Measurements from ENCODE around the gene PROCA1.
A peak's percentile ranks its signal among the peaks of the same experiment; 100 is the strongest.

PROCA1 gene, protein sequence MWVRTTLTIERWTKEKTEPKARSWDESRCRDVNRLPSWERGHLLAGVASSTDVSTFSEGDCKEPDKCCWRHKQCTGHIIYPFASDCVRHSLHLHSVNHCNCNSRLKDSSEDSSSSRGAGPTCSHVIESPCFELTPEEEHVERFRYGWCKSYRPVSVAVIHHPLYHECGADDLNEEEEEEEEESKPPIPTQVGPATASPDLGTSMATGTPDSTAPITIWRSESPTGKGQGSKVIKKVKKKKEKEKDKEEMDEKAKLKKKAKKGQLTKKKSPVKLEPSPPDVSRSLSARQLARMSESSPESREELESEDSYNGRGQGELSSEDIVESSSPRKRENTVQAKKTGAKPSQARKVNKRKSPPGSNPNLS

GRCh38 chr17:28711723-28712031, at the start of gene PROCA1:
Gene PROCA1, minus strand, starts transcription at chr17:28711888. Its CDS starts 228 bp downstream, at chr17:28711660.
- DNase-seq (ENCODE audit: insufficient read length, low spot score) (no peak), FAIRE-seq (no peak)

- DNase-seq (ENCODE audit: insufficient read length, low spot score) (no peak), FAIRE-seq (no peak)
Measured at GRCh38 chr17:28760601-28761562, 49.2 kb upstream of the PROCA1 start.

DNA sequence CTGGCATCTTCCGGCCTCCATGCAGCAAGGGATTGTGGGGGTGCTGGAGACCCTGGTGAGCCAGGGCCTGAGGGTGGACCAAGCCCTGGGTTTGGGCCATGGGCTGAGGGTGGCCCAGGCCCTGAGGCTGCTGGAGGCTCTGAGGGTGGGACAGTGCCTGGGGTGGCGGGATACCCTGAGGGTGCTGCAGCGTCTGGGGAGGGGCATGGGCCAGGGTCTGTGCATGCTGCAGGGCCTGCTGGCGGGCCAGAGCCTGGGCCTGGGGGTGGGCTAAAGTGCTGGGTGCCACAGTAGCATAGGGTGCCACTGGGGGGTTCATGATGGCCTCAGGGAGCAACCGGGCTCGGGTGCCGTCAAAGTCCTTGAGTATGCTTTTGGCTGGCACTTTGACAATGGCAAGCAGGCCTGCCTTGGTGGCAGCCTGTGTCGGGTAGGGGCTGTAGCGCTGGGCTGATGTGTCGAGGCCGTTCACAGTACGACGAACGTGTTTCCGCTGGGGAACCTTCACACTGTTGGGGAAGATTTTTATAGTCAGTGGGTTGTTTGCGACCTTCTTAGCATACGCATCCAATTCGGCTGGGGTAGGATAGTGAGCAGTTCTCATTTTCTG, 47.7 kb upstream of the PROCA1 start:
- FAIRE-seq = no peak

DNA sequence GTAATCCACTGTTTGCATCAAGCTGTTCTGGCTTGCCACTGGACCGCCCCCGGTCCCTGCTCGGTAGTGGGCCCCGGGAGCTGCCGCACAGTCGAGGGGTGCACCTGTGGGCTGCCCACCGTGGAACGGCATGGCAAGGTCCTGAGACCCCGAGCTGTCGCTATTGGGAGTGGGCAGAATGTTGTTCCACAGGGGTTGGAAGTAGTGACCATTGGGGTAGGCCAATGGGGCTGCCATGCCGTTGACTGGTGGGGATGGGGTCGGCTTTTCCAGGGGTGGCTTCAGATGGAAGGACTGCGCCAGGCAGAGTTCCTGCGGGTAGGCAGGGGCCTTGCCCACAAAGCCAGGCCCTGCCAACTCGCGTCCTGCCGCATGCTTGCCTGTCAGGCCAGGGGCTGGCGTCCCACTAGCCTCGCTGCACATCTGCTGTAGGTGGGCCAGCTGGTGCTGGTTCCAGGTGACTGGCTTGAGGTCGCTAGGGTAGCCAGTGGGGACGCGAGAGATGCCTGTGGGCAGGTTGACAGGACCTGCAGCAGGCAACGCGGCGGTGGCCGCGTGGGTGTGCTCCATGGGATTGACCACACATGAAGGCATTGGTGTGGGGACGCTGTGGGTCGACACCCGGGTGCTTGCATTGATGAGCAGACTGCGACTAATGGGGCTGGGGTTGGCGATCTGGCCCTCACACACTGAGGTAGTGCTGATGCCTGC, 46.9 kb upstream of the PROCA1 start:
- FAIRE-seq (no peak), DNase-seq (ENCODE audit: insufficient read length, low spot score) (no peak)

More for the DNA sequence above, 47.7 kb upstream of the PROCA1 start:
- DNase-seq (ENCODE audit: insufficient read length, low spot score) = no peak

DNA sequence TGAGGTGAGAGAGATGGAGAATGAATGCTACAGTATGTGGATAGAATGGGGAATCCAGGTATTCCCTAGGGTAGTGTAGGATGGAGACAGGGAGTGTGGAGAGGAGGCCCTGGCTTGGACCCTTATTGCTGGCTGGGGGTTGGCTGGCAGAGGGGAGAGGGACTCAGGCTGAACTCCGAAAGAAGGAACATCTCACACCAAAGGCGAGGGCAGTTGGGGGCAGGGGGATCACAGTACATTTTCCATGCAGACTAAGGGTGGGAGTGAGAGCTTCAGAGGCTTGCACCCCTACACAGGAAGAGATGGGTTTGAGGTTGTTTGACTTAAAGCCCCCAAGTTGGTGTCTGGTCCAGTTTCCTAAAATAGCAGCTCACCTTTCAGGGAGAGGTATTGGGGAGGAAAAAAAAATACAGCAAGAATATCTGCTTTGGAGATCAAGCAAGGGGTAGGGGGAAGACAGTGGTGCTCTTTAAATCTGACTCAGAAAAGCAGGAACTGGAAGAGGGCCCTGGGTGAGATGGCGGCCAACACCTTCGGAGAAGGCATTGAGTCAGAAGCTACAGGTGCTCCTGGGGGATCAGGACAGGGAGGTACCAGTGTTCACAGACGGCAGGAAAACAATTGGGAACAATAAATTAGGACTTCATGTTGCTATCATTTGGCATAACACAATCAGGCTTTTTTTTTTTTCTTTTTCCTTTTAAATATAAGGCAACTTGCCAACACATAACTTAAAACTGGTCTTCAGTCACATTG, 44.5 kb upstream of the PROCA1 start:
- FAIRE-seq = no peak
- DNase-seq (ENCODE audit: insufficient read length, low spot score) = no peak

GRCh38 chr17:28755486-28755885, 43.8 kb upstream of the PROCA1 start:
- no peak for FAIRE-seq

GRCh38 chr17:28751600-28752366, 40.1 kb upstream of the PROCA1 start:
- DNase-seq (ENCODE audit: insufficient read length, low spot score) (no peak), FAIRE-seq (no peak)

More at GRCh38 chr17:28755486-28755885, 43.8 kb upstream of the PROCA1 start:
- DNase-seq (ENCODE audit: insufficient read length, low spot score) = no peak

DNA sequence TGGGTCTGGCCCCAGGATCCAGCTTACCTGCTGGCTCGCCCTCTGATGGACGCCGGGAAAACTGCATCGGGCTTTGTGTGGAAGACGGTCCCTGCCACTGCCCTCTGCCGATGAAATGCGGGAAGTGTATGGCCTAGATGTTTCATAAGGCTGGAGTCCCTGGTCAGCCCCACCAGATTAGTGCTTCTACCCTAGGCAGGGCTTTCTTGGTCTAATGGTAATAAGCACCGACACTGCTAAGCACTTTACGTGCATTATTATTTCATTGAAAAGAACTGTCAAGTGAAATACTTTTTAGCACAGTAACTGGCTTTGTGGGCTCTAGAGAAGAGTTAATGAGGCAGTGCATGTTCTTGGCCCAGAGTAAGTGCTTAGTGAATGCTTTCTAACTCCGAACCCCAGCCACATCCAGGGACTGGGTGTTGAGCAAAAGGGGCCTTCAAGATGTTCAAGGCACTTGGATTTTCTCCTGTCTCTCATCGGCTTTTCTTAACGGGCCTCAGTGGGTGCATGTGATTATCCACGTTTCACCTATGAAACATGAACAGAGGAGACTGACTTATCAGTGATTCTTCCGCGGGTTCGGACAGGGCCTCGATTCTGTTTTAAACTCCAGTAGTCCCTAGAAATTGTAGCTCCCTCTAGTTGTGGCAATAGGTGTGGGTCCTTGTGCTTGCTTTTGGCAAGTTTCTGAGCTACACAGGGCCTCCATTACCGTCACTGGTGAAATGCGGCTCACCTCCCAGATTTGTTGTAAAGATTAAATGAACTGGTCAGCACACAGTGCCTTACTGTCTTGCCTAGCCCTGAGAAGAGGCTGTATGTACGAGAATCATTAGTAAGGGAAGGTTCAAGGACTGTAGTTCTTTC, 38.7 kb upstream of the PROCA1 start:
- FAIRE-seq (no peak), DNase-seq (ENCODE audit: insufficient read length, low spot score) (peak; percentile 82)

DNA sequence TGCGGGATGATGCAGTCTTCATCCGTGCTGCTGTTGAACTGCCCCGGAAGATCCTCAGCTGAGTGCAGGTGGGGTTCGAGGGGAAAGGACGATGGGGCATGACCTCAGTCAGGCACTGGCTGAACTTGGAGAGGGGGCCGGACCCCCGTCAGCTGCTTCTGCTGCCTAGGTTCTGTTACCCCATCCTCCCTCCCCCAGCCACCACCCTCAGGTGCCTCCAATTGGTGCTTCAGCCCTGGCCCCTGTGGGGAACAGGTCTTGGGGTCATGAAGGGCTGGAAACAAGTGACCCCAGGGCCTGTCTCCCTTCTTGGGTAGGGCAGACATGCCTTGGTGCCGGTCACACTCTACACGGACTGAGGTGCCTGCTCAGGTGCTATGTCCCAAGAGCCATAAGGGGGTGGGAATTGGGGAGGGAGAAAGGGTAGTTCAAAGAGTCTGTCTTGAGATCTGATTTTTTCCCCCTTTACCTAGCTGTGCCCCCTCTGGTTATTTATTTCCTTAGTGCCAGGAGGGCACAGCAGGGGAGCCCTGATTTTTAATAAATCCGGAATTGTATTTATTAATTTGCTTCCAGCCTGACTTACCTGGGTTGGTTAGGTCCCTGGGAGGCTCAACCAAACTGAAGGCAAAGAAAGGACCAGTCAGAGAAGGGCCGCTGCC, 38.0 kb upstream of the PROCA1 start:
- no peak for DNase-seq (ENCODE audit: insufficient read length, low spot score)
- no peak for FAIRE-seq

- no peak for DNase-seq (ENCODE audit: insufficient read length, low spot score)
- no peak for FAIRE-seq
Measured at GRCh38 chr17:28748852-28749515, 37.3 kb upstream of the PROCA1 start.

- FAIRE-seq (no peak), DNase-seq (ENCODE audit: insufficient read length, low spot score) (no peak)
Measured at GRCh38 chr17:28747801-28748750, 36.4 kb upstream of the PROCA1 start.

DNA sequence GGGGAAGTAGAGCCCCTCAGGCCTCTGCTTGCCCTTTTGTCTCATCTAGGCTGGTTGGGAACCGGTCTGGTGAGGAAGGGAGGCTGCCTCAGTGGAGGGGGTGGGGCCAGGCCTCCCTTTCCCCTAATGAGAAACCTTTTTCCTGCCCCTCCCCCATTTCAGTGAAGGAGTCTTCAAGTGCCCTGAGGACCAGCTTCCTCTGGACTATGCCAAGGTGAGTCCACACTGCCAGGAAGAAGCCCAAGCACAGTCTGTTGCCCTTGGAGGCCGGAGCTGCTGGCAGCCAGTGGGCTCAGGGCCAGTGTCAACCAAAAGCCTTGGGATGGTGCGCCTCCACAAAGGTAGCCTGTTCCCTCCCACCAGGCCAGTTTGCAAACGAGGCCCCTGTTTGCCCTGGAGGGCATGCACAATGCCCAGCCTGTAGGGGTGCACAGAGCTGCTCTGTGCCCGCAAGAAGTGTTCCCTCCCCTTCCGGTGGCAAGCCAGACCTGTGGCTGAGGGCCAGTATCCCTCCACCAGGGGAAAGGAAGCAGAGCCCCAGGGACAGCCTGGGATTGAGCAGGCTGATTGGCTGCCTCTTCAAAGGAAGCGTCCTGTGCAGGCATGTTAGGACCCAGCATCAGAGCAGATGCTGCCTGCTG, 35.5 kb upstream of the PROCA1 start:
- no peak for DNase-seq (ENCODE audit: insufficient read length, low spot score)
- no peak for FAIRE-seq

- no peak for DNase-seq (ENCODE audit: insufficient read length, low spot score)
Measured at GRCh38 chr17:28746611-28747050, 34.9 kb upstream of the PROCA1 start.

DNA sequence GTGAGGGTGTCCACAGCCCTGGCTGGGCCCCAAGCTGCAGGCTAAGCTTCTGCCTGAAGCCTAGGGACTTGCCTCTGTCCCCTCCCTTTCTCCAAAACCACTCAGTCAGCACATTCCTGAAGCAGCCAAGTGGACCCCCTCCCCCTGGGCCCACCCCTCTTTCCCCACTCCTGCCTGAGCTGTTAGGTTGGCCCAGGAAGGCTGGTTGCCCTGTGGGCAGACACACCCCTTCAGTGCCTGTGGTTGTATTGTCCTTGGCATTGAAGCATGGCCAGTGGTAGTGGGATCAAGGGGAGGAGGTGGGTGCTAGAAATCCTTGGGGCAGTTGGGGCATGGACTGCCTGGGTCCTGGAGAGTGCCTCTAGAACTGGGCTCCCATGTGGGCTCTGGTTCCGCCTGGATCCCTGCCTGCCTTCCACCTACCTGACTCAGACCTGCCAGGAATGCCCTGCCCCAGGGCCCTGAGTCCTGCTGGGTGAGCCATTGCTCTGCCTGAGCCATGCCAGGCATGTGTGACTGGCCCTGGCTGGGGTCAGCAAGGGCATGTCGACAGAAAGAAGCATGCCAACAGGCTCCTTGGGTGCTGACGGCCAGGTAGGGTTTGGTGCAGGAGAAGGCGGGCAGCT, 34.2 kb upstream of the PROCA1 start:
- FAIRE-seq = no peak

More at GRCh38 chr17:28746611-28747050, 34.9 kb upstream of the PROCA1 start:
- no peak for FAIRE-seq

More for the DNA sequence above, 34.2 kb upstream of the PROCA1 start:
- DNase-seq (ENCODE audit: insufficient read length, low spot score) = no peak
